Mononuclear cell (primary cell): ENCODE data around the gene PRDM11. TPM values are rescaled to one million over a fixed set of nuclear protein-coding genes. Genes with fewer than 3 reads are reported as not detected.

Experiments used
- H3K27me3 ChIP-seq: 2 replicates; pipeline ENCODE4 v1.6.0; 2011; ENCODE audit warnings: low read length, control low read depth; ENCODE audit not compliant: insufficient read depth
- H3K4me1 ChIP-seq: 2 replicates; pipeline ENCODE4 v1.5.1; 2011; ENCODE audit warnings: mild to moderate bottlenecking, low read length, control low read depth; ENCODE audit not compliant: insufficient read depth
- H3K4me3 ChIP-seq: 2 replicates; pipeline ENCODE4 v1.5.1; 2011; ENCODE audit warnings: mild to moderate bottlenecking, low read length, moderate library complexity
- H3K9me3 ChIP-seq: 2 replicates; pipeline ENCODE4 v1.5.1; 2011; ENCODE audit warnings: low read depth, mild to moderate bottlenecking, control low read depth, low read length
- total RNA-seq: library from RNA; depleted of rRNA; stranded (reverse); fragments of >200 nt; gene quantifications from one replicate; pipeline ENCODE4 v1.2.3, GENCODE V29; 2012

PRDM11 gene
- total RNA-seq, 1 donor, result 0.73 TPM

GRCh38 chr11:45149483-45150056 lies 3.1 kb downstream of the PRDM11 start:
- Histone ChIP-seq H3K4me1 (peaks cover 17% of the 10 kb centered on the region), H3K9me3 (no peaks in the 10 kb centered on the region), H3K27me3 (peaks cover 10% of the 10 kb centered on the region), H3K4me3 (no peak overlapping the region)

- Histone ChIP-seq H3K4me3 (no peak overlapping the region), H3K27me3 (peaks cover 6% of the 10 kb centered on the region), H3K4me1 (peaks cover 17% of the 10 kb centered on the region), H3K9me3 (no peaks in the 10 kb centered on the region)
Observed at GRCh38 chr11:45150301-45150700, 3.9 kb downstream of the PRDM11 start.

DNA sequence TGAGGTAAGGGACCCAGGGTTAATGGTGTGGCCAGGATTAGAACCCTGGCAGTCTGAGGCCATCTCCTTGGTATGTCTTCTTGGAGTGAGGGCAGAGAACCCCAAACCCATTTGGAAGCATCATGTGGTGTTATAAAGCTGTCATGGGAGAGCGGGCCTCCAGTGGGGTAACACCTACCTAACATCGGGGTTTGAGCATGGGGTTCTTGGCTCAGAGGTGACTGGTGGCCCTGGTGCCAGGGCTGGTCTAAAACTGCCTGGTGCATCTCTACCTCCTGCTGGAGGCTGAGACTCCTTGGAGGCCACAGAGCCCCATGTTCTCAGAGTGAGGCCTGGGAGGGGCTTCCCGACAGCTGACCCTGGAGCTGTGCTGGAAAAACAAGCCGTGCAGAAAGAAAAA lies 4.5 kb downstream of the PRDM11 start:
- no peaks in the 10 kb centered on the region for H3K27me3 ChIP-seq
- H3K9me3 ChIP-seq, result no peaks in the 10 kb centered on the region
- no peak overlapping the region for H3K4me3 ChIP-seq
- peaks cover 12% of the 10 kb centered on the region for H3K4me1 ChIP-seq

- Histone ChIP-seq H3K4me3 (no peak overlapping the region), H3K4me1 (peaks cover 8% of the 10 kb centered on the region), H3K27me3 (no peaks in the 10 kb centered on the region), H3K9me3 (no peaks in the 10 kb centered on the region)
Observed at GRCh38 chr11:45151362-45151982, 5.0 kb downstream of the PRDM11 start.

GRCh38 chr11:45152740-45153595 lies 6.5 kb downstream of the PRDM11 start:
- Histone ChIP-seq H3K4me3 (no peak overlapping the region), H3K4me1 (peaks cover 1% of the 10 kb centered on the region), H3K27me3 (no peaks in the 10 kb centered on the region), H3K9me3 (no peaks in the 10 kb centered on the region)

DNA sequence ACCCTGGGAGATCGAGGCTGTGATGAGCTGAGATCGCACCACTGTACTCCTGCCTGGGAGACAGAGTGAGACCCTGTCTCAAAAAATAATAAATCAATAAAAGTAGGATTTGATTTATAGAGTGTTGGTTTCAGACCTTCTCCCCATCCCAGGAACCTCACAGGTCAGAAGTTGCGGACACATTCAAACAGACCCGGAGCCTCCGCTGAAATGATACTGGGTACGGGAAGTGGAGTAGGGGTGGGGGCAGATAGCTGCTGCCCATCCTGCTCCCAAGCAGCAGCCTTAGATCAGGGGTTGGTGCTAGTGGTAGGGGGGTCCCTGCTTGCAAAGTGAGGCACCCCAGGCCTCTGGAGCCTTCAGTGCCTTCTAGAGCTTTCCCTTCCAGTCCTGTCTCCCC lies 7.8 kb downstream of the PRDM11 start:
- H3K4me1 ChIP-seq, result no peaks in the 10 kb centered on the region
- H3K9me3 ChIP-seq, result no peaks in the 10 kb centered on the region
- no peaks in the 10 kb centered on the region for H3K27me3 ChIP-seq
- no peak overlapping the region for H3K4me3 ChIP-seq

DNA sequence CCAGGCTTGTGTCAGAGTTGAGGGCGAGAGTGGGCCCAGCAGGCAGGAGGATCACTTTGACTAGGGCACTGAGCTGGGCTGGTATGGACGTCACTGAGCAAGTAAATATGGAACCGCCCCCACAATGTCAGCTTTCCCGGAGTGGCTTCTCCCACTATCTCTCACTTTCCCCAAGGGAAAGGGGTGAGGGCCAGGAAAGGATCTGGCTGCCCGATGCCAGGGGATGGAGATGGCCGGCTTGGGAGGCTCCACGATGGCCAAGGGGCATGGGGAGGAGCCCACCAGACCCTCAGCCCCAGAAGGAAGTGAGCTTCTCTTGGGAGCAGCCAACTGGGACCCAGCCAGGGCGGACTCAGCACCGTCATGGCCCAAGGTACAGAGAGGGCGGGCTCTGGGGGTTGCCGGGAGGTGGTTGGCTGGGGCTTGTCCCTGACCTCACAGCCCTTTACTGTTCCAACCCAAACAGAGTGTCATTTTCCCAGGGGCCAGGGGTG lies 8.7 kb downstream of the PRDM11 start:
- Histone ChIP-seq H3K27me3 (no peaks in the 10 kb centered on the region), H3K4me3 (no peak overlapping the region), H3K9me3 (no peaks in the 10 kb centered on the region), H3K4me1 (no peaks in the 10 kb centered on the region)

DNA sequence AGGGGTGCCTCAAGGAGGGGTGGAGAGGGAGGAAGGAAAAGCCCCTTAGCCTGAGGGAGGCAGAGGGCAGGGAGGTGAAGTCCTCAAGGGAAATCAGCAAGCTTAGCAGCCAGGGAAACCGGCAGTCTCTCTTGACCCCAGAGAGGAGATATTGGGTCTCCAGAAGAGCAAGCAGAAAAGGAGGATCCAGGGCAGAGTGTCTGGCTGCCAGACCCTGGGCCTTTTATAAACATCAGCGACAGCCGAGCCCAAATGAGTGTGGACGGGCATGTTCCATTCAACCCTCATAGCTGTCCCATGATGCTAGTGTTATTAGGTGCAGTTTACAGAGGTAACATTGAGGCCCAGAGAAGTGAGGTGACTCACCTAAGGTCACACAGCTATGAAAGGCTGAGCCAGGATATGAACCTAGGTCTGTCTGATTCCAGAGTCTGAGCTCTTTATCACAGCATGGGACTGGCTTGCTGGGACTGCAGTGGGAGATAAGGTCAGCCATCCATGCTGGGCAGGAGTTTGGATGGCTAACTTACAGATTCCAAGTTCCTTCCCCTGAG lies 9.3 kb downstream of the PRDM11 start:
- no peaks in the 10 kb centered on the region for H3K4me1 ChIP-seq
- H3K4me3 ChIP-seq, result no peak overlapping the region
- H3K9me3 ChIP-seq, result no peaks in the 10 kb centered on the region
- H3K27me3 ChIP-seq, result no peaks in the 10 kb centered on the region

- no peaks in the 10 kb centered on the region for H3K4me1 ChIP-seq
- H3K4me3 ChIP-seq, result no peak overlapping the region
- no peaks in the 10 kb centered on the region for H3K9me3 ChIP-seq
- H3K27me3 ChIP-seq, result no peaks in the 10 kb centered on the region
Observed at GRCh38 chr11:45156201-45156600, 9.8 kb downstream of the PRDM11 start.

- Histone ChIP-seq H3K9me3 (no peaks in the 10 kb centered on the region), H3K4me3 (no peak overlapping the region), H3K27me3 (no peaks in the 10 kb centered on the region), H3K4me1 (no peaks in the 10 kb centered on the region)
Observed at GRCh38 chr11:45156741-45157140, 10.3 kb downstream of the PRDM11 start.

- H3K4me1 ChIP-seq, result no peaks in the 10 kb centered on the region
- H3K27me3 ChIP-seq, result no peaks in the 10 kb centered on the region
- H3K4me3 ChIP-seq, result no peak overlapping the region
- H3K9me3 ChIP-seq, result no peaks in the 10 kb centered on the region
Observed at GRCh38 chr11:45157247-45158209, 11.1 kb downstream of the PRDM11 start.

DNA sequence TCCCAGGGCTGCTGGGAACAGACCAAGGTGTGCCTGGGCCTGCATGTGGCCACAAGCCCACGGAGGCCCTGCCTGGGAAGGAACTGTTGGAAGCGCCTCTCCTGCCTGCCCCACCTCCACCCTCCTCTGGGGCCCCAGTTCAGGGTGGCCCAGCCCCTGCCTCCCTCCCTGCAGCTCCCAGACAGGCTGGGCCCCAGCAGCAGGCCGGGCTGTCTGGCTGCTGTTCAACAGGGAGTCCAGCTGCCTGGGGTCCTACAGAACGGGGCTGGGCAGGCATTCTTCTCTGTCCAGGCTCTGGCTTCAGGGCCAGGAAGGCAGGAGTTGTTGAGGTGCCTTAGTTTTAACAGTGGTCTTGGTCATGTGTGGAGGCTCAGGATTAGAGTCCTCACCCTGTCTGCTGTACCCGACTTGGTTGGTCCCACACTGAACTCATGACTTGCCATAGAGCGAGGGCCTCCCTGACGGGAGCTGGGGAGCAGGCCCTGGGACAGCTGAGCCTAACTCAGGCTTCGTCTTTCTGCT lies 11.8 kb downstream of the PRDM11 start:
- Histone ChIP-seq H3K4me3 (no peak overlapping the region), H3K27me3 (no peaks in the 10 kb centered on the region), H3K9me3 (no peaks in the 10 kb centered on the region), H3K4me1 (no peaks in the 10 kb centered on the region)

DNA sequence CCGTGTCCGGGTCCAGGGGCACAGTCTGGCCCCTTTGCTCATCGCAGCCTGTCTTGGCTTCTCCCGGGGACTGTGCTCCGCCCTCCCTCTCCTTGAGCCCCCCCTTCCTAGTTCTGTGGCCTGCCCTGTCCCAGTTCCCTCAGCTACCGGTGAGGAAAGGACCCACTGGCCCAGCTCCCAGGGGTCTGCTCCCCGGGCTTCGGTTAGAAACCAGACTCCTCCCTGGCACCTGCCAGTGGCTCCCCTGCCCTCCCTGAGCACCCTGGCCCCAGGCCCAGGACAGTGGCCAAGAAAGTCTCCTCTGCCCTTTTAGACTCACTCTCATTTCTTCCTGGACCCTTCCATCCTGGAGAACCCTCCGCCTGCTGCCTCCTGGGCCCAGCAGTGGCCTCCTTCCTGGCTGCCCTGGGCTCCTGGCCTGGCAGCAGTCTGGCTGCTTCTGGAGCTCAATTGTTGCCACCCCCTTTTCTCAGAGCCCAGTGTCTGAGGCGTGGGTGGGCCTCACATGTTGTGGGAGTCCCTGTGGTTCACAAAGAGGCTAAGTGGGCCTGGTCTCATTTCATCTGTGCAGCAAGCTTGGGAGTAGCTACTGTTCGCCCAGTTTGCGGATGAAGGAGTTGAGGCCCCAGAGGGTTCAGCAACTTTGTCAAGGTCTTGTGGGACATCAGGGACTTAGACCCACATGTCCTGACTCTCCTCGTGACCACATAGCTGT lies 12.6 kb downstream of the PRDM11 start:
- H3K27me3 ChIP-seq, result no peaks in the 10 kb centered on the region

More for the DNA sequence above, 12.6 kb downstream of the PRDM11 start:
- peaks cover 3% of the 10 kb centered on the region for H3K4me1 ChIP-seq
- H3K9me3 ChIP-seq, result no peaks in the 10 kb centered on the region
- no peak overlapping the region for H3K4me3 ChIP-seq
